Fibroblast of peridontal ligament (primary cell): Measurements from ENCODE around the gene MITF.

Experiments used
- DNase-seq: peaks from one replicate; pipeline ENCODE4 v3.0.0-alpha.2; 2010; ENCODE audit errors: extremely low read depth

MITF gene

DNA sequence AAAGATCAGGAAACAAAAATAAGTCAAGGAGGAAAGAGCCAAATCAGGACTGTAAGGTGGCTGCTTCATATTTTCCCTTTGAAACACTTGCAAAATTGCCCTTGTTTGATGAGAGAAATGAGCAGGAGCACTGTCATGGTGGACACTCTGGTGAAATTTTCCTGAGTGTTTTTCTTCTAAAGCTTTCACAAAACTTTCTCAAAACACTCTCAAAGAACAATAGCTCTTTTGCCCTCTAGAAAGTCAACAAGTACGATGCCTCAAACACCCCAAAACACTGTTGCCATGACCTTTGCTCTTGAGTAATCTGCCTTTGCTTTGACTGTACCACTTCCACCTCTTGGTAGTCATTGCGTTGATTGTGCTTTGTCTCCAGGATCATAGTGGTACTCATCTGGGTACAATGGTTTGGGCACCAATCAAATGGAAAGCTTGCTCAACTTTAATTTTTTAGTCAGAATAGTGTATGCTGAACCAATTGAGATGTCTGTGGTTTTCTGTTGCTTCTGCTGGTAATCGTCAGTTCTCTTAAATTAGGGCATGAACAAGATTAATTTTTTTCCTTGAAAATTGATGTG lies 13.2 kb upstream of the MITF start:
- no peak for DNase-seq

DNA sequence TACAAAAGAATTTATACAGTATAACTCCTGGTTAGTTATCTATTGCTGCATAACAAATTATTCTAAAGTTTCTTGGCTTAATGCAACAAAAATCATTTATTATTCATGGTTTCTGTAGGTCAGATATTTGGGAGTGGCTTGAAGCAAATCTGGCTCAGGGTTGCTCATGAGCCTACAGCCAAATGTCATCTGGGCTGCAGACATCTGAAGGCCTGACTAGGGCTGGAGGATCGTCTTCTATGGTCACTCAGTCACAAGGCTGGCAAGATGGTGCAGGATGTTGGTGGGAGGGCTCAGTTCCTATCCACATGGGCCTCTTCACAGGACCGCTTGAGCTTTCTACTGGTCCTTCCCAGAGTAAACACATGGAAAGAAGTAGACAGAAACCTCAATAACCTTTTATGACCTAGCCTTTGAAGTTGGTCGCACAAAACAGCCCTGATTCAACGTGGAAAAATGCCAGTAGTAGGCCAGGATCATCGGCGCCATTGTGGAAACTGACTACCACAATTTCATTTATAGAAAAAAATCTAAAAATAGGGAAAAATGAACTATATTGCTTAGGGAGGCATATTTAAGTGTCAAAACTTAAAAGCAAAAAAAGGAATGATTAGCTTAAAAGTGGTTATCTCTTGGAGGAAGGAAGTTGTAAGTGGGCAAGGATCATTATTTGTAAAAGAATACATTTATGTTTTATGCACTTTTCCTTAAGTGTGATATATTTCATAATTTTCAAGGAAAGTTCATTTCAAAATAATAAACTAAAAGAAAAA lies 9.9 kb upstream of the MITF start:
- no peak for DNase-seq

DNA sequence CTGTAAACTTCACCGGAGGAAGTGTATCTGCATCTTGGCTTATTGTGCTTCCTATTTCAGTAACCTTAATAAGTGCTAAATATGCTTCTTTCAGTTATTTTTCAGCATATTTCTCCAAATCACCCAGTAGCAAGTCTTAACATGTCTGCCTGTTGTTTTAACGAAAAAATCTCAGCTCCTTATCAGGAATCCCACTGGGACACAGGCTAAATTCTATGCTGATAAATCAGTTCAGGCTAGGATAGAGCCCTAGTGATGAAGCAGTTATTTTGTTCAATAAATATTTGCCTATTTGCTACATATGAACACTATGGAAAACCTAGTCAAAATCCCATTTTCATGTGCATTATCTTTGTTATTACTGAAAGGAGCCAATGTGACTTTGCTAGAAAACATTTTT lies 8.2 kb upstream of the MITF start:
- no peak for DNase-seq

DNA sequence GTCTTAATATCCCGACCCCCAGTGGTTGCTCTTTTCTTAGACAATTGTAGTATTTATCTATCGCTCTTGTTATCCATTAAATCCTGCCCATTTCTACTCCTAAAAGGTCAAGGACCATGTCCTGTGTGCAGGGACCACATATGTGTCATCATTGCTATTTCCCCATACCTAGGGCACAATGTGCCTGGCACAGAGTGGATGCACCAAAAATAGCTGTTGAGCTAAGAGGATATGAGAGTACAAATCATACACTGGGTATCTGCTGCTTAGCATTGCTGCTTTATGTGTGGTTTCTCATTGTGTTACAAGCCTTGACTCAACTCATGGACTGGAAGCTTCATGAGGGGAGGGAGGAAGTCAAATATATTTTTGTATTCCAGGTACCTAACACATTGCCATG lies 3.4 kb upstream of the MITF start:
- no peak for DNase-seq

DNA sequence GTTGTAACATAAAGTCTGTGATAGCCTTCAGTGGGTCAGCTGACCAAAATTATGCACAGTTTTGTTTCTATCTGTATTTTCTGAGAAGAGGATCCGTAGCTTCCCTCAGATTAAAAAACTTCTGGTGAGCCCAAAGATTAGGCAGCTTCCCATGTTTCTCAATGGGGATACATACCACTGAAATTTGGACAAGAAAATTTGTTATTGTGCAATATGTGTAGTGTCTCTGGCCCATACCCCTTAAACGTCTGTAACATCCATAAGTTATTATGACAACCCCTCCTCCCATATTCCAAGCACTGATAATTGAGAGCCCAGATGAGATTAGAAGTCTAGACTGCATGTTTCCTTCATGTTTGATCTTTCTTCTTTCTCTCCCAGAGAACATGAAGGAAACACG lies 1.9 kb upstream of the MITF start:
- no peak for DNase-seq

DNA sequence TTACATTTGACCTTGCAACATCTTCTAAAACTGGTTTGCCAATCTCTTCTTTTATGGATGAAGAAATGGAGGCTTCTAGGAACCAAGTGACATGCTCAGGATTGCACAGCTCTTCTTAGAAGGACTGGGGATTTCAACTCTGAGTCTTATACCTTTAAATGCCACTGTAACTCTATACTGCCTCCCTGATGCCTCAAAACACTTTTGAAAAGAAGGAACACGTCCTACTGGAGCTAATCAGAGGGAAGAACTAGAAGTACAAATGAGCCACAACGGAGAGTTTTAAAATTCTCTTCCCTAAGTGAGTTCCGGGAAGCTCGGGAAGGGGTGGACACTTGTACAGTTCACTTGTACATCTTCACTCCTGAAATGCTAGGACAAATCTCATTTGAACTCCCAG lies 949 bp upstream of the MITF start:
- no peak for DNase-seq

DNA sequence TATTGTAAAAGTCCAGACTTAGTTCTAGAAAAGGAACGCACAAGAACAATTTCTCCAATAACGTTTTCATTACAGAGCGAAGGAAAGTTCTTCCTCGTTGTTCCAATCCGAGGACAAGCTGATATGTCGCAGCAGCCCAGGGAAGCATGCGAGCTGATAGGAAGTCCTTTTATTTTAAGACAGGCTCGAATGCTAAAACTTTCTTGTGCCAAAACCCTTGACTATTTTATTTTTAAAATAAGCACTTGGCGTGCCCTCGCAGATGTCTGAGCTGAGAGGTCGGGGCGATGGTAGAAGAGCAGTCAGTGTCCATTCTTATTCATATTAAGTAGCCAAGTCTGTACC lies 433 bp upstream of the MITF start:
- DNase-seq = no peak

DNA sequence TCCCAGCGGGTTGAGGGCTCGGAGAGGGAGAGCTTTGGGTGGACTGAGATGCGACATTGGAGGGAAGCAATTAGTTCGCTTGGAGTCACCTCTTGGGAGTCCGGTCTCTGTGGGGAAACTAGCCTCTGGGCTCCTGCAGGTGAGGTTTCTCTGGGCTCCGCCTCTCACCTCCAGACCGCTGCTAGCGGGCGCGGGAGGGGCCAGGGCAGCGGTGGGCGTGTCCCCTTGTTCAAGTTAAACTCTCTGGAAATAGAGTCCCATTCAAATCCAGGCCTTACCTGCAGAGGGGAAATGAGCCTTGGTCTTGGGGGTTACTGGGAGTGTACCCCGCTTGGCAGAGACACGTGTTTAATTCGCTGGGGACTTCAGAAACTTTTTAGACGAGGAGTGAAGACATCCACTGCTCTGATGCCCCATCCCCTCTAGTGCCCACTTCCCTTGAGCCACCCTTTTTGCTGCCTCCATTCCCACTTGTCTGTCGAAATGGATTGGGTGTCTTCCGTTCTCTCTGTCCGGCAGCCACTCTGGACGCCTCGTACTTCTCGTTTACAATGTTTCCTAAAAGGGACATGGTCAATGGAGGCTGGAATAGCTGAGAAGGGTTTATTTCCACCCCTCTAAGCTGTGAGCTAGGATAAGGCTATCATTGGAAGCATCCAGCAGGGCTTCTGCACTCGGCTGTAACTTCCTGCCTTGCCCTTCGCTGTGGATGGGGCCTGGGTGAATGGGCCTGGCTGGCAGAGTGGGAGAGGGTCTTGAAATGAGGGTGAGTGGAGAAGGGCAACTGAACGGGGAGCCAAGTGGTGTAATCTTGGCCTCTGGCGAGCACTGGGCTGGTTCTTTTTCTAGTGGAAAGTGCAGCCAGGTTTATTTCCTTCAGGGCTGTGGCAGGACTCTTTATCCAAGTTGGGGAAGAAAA lies 1.1 kb downstream of the MITF start:
- no peak for DNase-seq

DNA sequence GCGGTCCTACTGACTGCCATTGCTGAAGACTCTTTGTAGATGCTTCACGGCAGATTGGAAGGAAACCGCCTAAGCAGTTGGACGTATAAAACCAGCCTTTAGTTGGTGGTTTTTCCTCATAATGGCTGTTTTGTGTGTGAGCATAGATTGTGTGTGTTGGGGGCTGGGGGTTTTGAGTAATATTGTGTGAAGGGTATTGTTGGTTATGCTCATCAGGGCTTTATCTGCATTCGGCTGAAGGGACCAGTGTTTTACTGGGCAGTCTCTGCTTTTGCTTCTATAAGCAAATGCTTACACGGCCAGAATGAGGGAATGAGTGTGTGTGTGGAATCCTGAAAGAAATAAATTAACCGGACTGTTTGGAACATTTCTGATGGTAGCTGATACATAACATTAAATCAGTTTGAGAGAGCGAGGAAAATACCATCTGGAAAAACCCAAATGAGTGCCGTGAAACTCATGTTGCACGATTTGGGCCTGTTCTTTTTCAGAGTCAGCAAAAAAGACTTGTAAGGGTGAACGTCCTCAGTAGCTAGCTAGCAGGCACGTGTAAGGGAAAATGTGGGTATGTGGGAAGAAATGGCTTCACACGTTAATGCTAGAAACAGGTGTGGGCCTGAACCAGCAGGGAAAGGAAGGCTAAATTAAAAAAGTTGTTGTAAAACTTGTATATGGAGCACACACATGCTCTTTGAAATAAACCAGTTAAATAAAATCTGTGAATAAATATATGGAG lies 1.9 kb downstream of the MITF start:
- no peak for DNase-seq

DNA sequence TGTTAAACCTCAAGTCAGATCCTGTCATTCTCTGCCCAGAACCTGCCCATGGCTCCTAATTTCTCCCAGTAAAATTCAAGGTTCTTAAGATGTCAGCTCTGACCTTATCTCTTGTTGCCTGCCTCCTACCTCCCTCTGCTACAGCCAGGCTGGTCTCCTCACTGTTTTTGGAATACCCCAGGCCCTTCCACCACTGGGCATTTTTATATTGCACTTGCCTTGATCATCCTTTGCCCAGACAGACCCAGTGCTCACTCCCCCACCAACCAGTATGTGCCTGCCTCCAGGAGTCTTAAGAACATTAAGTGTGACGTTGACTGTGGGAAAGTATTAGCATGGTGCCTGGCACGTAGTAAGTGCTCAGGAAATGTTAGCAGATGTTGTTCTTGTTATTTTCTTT lies 3.1 kb downstream of the MITF start:
- no peak for DNase-seq

DNA sequence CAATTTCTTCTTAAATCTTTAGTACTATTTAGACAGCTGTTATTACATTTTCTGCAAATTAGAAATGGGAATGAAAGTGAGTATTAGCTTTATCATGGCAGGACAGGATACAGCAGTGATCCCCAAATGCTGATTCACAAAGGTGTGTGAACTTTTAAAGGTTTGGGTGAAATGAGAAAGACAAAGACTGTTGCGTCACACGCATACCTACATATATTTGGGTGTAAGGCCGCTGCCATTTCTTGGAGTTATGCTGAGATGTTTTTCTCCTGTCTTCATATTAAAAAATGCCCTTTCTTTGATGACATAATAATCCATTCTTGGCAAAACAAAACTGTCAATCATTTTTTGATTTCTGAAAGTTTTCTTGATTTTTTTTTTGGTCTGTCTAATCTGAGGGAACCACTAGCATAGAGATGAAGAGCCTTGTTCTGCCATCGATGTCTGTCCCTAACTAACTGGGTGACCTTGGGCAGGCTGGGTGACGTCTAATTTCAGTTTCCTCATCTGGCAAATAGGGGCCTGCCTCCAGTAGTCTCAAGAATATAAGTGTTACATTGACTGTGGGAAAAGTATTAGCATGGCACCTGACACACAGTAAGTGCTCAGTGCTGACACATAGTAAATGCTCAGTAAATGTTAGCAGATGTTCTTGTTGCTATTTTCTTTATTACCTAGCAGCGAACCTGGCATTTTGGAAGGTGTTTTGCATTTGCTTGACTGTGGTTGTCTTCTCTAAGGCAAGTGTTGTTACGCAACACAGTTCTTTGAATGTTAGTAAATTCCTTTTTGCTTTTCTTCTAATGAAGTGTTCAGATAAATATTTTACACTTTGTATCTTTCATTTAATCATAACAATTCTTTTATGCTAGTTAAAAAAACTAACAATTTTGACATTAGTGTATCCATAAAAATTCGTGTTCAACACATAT lies 5.0 kb downstream of the MITF start:
- DNase-seq = no peak

DNA sequence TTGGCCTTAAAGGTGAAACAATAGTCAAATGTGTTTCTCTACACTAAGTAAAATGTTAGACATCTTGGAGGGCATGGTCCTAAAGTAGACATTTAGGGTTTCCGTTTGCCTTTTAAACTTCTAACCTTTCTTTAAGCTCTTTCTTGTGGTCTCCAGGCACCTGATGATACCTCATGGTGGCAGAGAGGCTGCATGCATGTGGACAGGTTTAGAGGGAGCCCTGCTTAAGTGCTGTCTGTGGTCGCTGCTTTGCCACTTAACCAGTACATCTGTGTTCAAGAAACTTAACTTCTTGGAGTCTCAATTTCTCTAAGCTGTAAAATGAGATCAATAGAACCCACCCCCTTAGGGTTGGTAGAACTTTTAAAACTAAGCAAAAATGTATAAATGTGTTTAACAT lies 6.2 kb downstream of the MITF start:
- no peak for DNase-seq

DNA sequence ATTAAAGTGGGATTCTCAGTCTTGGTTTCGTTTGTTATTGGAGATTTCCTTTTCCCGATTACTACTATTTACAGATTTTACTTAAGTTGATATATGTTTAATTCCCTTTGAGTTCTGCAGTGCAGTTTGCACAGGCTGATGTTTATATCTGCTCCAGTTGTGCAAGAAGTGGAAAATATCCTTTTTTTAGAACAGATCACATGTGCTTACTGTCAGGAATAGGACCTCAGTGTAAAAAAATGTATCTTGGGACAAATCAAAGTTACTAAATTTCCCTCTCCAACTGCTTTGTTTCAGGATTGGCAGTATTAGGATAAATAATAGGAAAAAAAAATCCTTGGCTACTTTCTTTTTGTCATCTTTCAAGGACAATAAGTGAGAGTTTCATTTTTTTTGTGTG lies 6.9 kb downstream of the MITF start:
- no peak for DNase-seq

DNA sequence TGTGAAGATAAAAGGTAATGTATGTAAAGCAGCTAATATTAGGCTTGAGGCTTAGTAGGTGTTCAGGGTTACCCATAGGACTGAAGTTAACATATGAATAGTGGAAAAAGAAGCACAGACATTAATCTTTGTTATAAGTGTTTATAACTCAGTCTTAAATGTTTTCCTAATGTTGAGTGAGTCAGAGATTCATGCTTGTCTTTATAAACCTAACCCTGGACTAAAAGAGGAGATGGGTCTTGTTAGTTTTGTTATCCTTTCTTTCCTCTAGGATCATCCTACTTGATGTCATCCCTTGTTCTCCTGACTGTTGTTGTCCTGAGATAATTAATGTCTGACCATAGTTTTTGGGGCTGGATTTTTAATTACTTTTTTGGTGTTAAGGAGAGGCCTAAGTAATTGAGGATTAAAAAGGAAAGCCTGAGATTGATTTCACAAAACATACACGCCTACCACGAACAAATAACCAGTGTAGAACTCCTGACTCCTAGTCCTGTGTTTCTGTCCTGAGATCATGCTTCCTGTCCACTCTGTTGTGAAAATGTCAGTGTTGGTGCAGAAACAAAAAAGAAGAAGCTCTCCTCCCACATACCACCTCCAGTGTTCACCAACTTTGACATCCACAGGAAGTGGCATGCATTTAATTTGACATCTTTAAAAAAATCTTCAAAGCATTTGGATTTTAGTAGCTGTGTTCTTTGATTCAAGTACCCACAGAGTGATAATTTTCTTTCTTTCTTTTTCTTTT lies 8.4 kb downstream of the MITF start:
- DNase-seq = no peak

DNA sequence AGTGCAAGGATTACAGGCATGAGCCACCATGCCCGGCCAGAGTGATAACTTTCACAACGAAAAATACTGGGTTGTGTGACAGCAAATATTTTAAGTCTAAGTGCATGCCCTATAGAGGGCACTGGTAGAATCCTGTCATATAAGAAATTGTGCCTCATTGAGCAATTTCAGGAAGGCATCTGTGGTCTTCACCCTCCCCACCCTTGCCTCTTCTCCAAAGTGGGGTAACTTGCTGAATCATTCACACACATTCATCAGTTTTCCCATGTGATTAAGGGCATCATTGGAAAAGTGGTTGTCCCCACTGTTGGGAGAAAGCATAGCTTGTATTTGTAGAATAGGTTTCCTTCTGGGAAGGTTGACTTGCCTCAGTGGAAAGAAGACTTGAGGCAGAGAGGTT lies 9.2 kb downstream of the MITF start:
- no peak for DNase-seq

DNA sequence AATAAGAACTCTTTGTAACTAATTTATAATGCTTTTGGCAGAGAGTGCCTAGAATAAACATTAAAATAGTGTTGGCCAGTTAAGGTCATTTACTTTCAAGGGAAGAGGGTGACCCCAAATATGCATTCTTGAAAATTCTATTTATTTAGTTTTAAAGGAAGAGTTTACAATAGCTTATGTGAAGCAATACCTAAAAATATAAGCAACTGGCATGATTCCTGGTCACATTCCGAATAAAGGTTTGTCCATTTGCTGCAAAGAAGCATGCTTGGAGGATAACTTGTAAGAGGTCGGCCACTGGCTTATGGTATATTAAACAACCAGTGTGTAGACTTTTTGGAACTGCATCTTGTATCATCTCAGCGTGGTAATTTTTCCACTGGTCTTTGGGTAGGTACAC lies 10.2 kb downstream of the MITF start:
- DNase-seq = no peak

DNA sequence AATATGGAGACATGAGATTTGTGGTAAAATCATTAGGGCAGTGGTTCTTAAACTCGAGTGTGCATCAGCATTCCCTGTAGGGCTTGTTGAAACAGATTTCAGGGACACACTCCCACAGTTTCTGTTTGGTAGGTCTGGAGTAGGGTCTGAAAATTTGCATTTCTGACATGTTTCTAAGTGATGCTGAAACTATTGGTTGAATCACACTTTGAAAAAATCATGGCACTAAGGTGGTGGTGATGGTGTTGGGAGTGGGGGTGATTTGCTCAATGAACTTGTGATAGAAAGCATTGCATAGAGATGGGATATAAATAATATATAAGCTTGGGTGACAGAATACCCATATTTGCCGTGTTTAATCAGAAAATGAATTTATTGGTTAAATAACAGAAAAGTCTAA lies 11.3 kb downstream of the MITF start:
- DNase-seq = no peak

DNA sequence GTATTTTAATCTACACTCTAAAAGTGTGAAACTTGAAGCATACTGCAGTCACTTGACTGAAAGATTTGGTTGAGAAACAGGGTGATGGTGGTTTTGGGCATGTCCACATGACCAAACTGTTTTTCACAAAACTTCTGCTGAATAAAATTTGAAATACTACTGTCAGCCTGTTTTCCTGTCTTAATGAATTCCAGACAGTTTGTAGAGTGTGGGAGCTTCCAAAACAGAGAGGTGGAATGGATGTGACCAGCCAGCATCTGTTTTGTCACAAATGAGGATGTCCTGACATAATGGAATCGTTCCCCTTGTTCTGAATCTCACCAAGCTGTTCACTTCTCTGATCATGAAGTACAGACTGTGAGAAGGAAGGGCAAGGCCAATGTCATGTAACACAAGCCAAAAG lies 11.8 kb downstream of the MITF start:
- no peak for DNase-seq

DNA sequence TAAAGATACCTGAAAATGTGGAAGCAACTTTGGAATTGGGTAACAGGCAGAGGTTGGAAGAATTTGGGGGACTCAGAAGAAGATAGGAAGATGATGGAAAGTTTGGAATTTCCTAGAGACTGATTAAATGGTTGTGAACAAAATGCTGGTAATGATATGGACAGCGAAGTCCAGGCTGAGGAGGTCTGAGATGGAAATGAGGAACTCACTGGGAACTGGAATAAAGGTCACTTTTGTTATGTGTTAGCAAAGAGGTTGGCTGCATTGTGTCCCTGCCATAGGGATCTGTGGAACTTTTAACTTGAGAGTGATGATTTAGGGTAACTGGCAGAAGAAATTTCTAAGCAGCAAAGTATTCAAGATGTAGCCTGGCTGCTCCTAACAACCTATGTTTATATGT lies 13.0 kb downstream of the MITF start:
- no peak for DNase-seq

DNA sequence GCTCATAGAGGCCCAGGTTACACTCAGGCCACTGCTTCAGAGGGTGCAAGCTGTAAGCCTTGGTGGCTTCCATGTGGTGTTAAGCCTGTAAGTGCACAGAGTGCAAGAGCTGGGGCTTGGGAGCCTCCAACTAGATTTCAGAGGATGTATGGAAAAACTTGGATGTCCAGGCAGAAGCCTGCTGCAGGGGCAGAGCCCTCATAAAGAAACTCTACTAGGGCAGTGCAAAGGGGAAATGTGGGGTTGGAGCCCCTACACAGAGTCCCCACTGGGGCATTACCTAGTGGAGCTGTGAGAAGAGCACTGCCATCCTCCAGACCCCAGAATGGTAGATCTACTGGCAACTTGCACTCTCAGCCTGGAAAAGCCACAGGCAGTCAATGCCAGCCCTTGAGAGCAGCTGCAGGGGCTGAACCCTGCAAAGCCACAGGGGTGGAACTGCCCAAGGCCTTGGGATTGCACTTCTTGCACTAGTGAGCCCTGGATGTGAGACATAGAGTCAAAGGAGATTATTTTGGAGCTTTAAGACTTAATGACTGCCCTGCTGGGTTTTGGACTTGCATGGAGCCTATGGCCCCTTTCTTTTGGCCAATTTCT lies 14.0 kb downstream of the MITF start:
- DNase-seq = no peak
